NB4 (cell line): ENCODE data around the gene CD300LD.

Experiments used
- MYC ChIP-seq: IDR thresholded peaks from 2 replicates; pipeline ENCODE4 v1.6.1; 2011; ENCODE audit warnings: low read depth, low read length
- POLR2A ChIP-seq: IDR thresholded peaks from 2 replicates; pipeline ENCODE4 v1.6.1; 2011; ENCODE audit warnings: mild to moderate bottlenecking; ENCODE audit not compliant: insufficient read length; ENCODE audit errors: extremely low read depth
- TF ChIP-seq, protein P1 (sequence below): IDR thresholded peaks from one replicate; pipeline ENCODE4 v1.5.1; 2012; ENCODE audit warnings: low read depth, low read length

DNA sequence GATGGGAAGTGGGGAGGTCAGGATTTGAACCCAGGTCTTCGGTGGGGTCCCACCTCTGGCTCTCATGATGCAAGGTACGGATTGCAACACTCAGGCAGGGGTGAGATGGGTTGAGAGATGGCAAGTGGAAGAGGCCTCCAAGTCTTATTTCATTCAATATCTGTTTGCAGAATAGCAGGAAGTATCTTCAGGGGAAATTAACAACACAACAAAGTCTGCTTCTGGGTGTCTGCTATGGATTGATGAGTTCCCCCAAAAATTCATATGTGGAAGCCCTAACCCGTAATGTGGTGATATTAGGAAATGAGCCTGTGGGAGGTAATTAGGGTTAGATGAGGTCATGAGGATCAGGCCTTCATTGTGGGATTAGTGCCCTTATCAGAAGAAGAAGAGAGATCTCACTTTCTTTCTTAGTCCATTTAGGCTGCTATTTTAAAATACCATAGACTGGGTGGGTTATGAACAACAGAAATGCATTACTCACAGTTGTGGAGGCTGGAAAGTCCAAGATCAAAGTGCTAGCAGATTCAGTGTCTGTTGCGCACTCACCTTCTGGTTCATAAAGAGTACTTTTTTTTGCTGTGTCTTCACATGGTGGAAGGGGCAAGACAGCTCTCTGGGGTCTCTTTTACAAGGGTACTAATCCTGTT lies 20.3 kb downstream of the CD300LD start:
- TF ChIP-seq, protein P1, sequence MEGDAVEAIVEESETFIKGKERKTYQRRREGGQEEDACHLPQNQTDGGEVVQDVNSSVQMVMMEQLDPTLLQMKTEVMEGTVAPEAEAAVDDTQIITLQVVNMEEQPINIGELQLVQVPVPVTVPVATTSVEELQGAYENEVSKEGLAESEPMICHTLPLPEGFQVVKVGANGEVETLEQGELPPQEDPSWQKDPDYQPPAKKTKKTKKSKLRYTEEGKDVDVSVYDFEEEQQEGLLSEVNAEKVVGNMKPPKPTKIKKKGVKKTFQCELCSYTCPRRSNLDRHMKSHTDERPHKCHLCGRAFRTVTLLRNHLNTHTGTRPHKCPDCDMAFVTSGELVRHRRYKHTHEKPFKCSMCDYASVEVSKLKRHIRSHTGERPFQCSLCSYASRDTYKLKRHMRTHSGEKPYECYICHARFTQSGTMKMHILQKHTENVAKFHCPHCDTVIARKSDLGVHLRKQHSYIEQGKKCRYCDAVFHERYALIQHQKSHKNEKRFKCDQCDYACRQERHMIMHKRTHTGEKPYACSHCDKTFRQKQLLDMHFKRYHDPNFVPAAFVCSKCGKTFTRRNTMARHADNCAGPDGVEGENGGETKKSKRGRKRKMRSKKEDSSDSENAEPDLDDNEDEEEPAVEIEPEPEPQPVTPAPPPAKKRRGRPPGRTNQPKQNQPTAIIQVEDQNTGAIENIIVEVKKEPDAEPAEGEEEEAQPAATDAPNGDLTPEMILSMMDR = no peak
- no peak for TF ChIP-seq POLR2A
- no peak for TF ChIP-seq MYC
